K562 (cell line): ENCODE measurements around the gene GPX7. TPM values are rescaled to one million over a fixed set of nuclear protein-coding genes. Genes with fewer than 3 reads are reported as not detected.

Experiments
- ATAC-seq: fragments of 200-7000 bp; cut with Tn5 transposase; 3 replicates; pipeline ENCODE4 v1.9.1; 2020; ENCODE audit warnings: moderate library complexity
- BruUV-seq: library from RNA; stranded (reverse); fragments of 400-500 nt; replicated peaks from 2 replicates; lab custom pipeline; 2021; lab: Mats Ljungman, UMichigan
- CTCF ChIA-PET: fragments of 300-600 bp; formaldehyde crosslinking; extraction: SDS; loops from one replicate; lab custom pipeline; 2021; ENCODE audit warnings: low intra/inter-chr PET ratio; lab: Yijun Ruan, JAX
- POLR2A ChIA-PET: fragments of 300-600, 350-650 bp; sonication (Branson Sonifier 250); formaldehyde crosslinking; extraction: SDS; loops from one replicate; lab custom pipeline; 2021; ENCODE audit warnings: antibody characterized with exemption, inconsistent platforms; lab: Yijun Ruan, JAX
- DNase-seq, 4 experiments: peaks; one replicate each; pipeline versions ENCODE4 v3.0.0 to v3.0.0-alpha.2; 2011 to 2018; ENCODE audit warnings: low spot score in 3 of 4, mixed read lengths in 3 of 4; ENCODE audit errors: extremely low read depth in 1 of 4
- FAIRE-seq: peaks from 2 replicates; lab custom pipeline; 2011; peaks lifted over from hg19 to GRCh38; lab: Jason Lieb, UNC
- H2AFZ ChIP-seq: 2 replicates; pipeline ENCODE4 v1.6.0; 2011; ENCODE audit warnings: low read depth, low read length, control low read depth, inconsistent platforms
- H3K27ac ChIP-seq: fragments of 200-600 bp; 3 replicates; pipeline ENCODE4 v1.8.0; 2011; ENCODE audit warnings: low read depth, mild to moderate bottlenecking, control low read depth, inconsistent platforms, low read length, moderate library complexity, mixed read lengths; ENCODE audit errors: extremely low read depth
- H3K27me3 ChIP-seq, 2 experiments: fragments of 300-600 bp in 1 of 2; 2 replicates in 1 of 2; 3 replicates in 1 of 2; pipeline versions ENCODE4 v1.6.0 to v1.8.0; 2011; ENCODE audit warnings: inconsistent platforms in 2 of 2, low read length in 2 of 2, mild to moderate bottlenecking in 1 of 2, mixed read lengths in 1 of 2, moderate library complexity in 1 of 2; ENCODE audit not compliant: control insufficient read depth in 2 of 2, insufficient read depth in 2 of 2
- H3K36me3 ChIP-seq: fragments of 300-600 bp; 3 replicates; pipeline ENCODE4 v1.8.0; 2011; ENCODE audit warnings: mild to moderate bottlenecking, low read length, inconsistent platforms; ENCODE audit not compliant: control insufficient read depth, insufficient read depth
- H3K4me1 ChIP-seq, 2 experiments: fragments of 200-600 bp in 1 of 2; replicated peaks in 1 of 2; 2 replicates in 1 of 2; 3 replicates in 1 of 2; pipeline versions ENCODE4 v1.5.1 to v1.8.0; 2011; ENCODE audit warnings: inconsistent platforms in 2 of 2, low read length in 2 of 2, mild to moderate bottlenecking in 1 of 2, mixed read lengths in 1 of 2, moderate library complexity in 1 of 2; ENCODE audit not compliant: control insufficient read depth in 2 of 2, insufficient read depth in 2 of 2
- H3K4me2 ChIP-seq: 2 replicates; pipeline ENCODE4 v1.6.1; 2011; ENCODE audit warnings: low read length, control low read depth, inconsistent platforms, mixed read lengths; ENCODE audit not compliant: insufficient read depth
- H3K4me3 ChIP-seq: fragments of 200-600 bp; sonication (generic), shearing (Covaris generic); 2 replicates; pipeline ENCODE4 v1.5.1; 2016; ENCODE audit warnings: control low read depth, inconsistent platforms
- H3K79me2 ChIP-seq: fragments of 200-600 bp; 3 replicates; pipeline ENCODE4 v1.8.0; 2011; ENCODE audit warnings: low read length, inconsistent platforms; ENCODE audit not compliant: control insufficient read depth, insufficient read depth
- H3K9ac ChIP-seq, 2 experiments: 2 replicates each; pipeline versions ENCODE4 v1.6.0 to v1.6.1; 2011; ENCODE audit warnings: low read depth in 2 of 2, low read length in 2 of 2, control low read depth in 1 of 2, inconsistent platforms in 1 of 2, mild to moderate bottlenecking in 1 of 2, mixed read lengths in 1 of 2; ENCODE audit not compliant: insufficient read depth in 1 of 2
- H3K9me1 ChIP-seq: one replicate; pipeline ENCODE4 v1.6.0; 2011; ENCODE audit warnings: inconsistent platforms, mild to moderate bottlenecking, low read length, moderate library complexity; ENCODE audit not compliant: control insufficient read depth, insufficient read depth
- H3K9me3 ChIP-seq: replicated peaks from 2 replicates; pipeline ENCODE4 v1.5.1; 2011; ENCODE audit warnings: low read depth, low read length, inconsistent platforms; ENCODE audit not compliant: control insufficient read depth, insufficient read depth
- H4K20me1 ChIP-seq: replicated peaks from 2 replicates; pipeline ENCODE4 v1.6.1; 2011; ENCODE audit warnings: low read length, inconsistent platforms, mixed read lengths; ENCODE audit not compliant: control insufficient read depth, insufficient read depth
- ATF2 ChIP-seq: sonication (generic); formaldehyde crosslinking; IDR thresholded peaks from 2 replicates; pipeline ENCODE4 v1.8.1; 2022; ENCODE audit warnings: missing genetic modification reagents
- CBFB ChIP-seq: sonication (generic); formaldehyde crosslinking; IDR thresholded peaks from 2 replicates; pipeline ENCODE4 v1.4.0; 2020; ENCODE audit warnings: mild to moderate bottlenecking, missing genetic modification reagents
- CEBPG ChIP-seq, 3 experiments: fragments of 200-800 bp in 1 of 3; sonication (Bioruptor generic) in 1 of 3; sonication (generic) in 1 of 3; formaldehyde crosslinking in 1 of 3; IDR thresholded peaks in 2 of 3; conservative IDR thresholded peaks in 1 of 3; 2 replicates each; pipeline versions ENCODE4 v1.6.1 to v1.8.0; 2016 to 2022; ENCODE audit warnings: missing compliant biosample characterization in 2 of 3, missing genetic modification characterization in 2 of 3, mild to moderate bottlenecking in 1 of 3, missing genetic modification reagents in 1 of 3
- ELF4 ChIP-seq: fragments of 450-650 bp; formaldehyde crosslinking; IDR thresholded peaks from 2 replicates; pipeline ENCODE4 v1.4.0; 2022; ENCODE audit warnings: missing genetic modification characterization
- GTF3C2 ChIP-seq: IDR thresholded peaks from 3 replicates; pipeline ENCODE4 v1.6.1; 2011; ENCODE audit warnings: borderline replicate concordance, mild to moderate bottlenecking, moderate library complexity; ENCODE audit not compliant: insufficient read length; ENCODE audit errors: extremely low read depth
- KLF13 ChIP-seq: fragments of 450-650 bp; IDR thresholded peaks from 2 replicates; pipeline ENCODE4 v1.6.1; 2016; ENCODE audit warnings: missing genetic modification characterization, low read depth, mild to moderate bottlenecking, missing compliant biosample characterization, moderate library complexity, borderline replicate concordance
- PHB ChIP-seq: fragments of 250-450 bp; sonication (Bioruptor Pico); IDR thresholded peaks from 2 replicates; pipeline ENCODE4 v1.5.0; 2021
- POLR2H ChIP-seq: IDR thresholded peaks from 2 replicates; pipeline ENCODE4 v1.6.1; 2016; ENCODE audit warnings: missing genetic modification characterization, low read depth, mild to moderate bottlenecking, control low read depth, missing compliant biosample characterization, moderate library complexity
- PRDM10 ChIP-seq: fragments of 450-650 bp; IDR thresholded peaks from 2 replicates; pipeline ENCODE4 v1.6.1; 2018; ENCODE audit not compliant: partially characterized antibody
- RBM39 ChIP-seq: fragments of 200-400 bp; formaldehyde crosslinking; optimal IDR thresholded peaks from 2 replicates; pipeline ENCODE3; 2018; ENCODE audit warnings: low read depth, low read length
- RFX5 ChIP-seq: IDR thresholded peaks from 2 replicates; pipeline ENCODE4 v1.6.1; 2011; ENCODE audit warnings: low read depth, mild to moderate bottlenecking, improper control_type of control experiment, low read length
- WGBS: fragments of 100-300 bp; shearing (Covaris generic); methylation state at CpG from one replicate; pipeline ENCODE4 v1.1.6; 2016; ENCODE audit warnings: low coverage, mixed read lengths; ENCODE audit not compliant: insufficient coverage; ENCODE audit errors: missing lambda C conversion rate; 5-methylcytosine and 5-hydroxymethylcytosine counted together
- in situ Hi-C: fragments of 300-500 bp; cut with MboI; formaldehyde crosslinking; loops from 4 replicates; pipeline ENCODE4 v1.15.0; 2018; ENCODE audit warnings: inconsistent platforms, mixed read lengths
- intact Hi-C: fragments of 100-400 bp; cut with micrococcal nuclease; formaldehyde crosslinking; loops from 2 replicates; pipeline ENCODE4 v1.14.2; 2022
- polyA plus RNA-seq, 8 experiments: library from polyadenylated mRNA; depleted of rRNA in 4 of 8; stranded (reverse) in 5 of 8; unstranded in 3 of 8; fragments of >200 nt; fragmentation: Nextera tagmentation in 2 of 8; fragmentation: Illumina TruSeq in 1 of 8; extraction: Ambion mirVana in 2 of 8; extraction: Trizol in 1 of 8; gene quantifications; 2 replicates each; pipeline versions ENCODE4 v1.2.1 to v1.2.3, GENCODE V29; 2011 to 2014; ENCODE audit warnings: inconsistent platforms in 1 of 8, missing spikeins in 1 of 8
- total RNA-seq, 7 experiments: library from RNA; depleted of rRNA in 6 of 7; stranded (reverse); fragments of >200 nt in 6 of 7; fragmentation: Illumina TruSeq in 2 of 7; extraction: Trizol in 2 of 7; gene quantifications; 2 replicates each; pipeline versions ENCODE4 v1.2.1 to v1.2.3, GENCODE V29; 2011 to 2021; ENCODE audit warnings: low replicate concordance in 1 of 7
- TF ChIP-seq, protein P1 (sequence below): fragments of 450-650 bp; IDR thresholded peaks from 2 replicates; pipeline ENCODE4 v1.6.1; 2016

Gene GPX7
- total and polyA plus RNA-seq, 9 of the 15 experiments (the other 6 are each of a cell fraction or from before 2014, with no cell fraction given) = 0.08 TPM; not detected in 8

DNA sequence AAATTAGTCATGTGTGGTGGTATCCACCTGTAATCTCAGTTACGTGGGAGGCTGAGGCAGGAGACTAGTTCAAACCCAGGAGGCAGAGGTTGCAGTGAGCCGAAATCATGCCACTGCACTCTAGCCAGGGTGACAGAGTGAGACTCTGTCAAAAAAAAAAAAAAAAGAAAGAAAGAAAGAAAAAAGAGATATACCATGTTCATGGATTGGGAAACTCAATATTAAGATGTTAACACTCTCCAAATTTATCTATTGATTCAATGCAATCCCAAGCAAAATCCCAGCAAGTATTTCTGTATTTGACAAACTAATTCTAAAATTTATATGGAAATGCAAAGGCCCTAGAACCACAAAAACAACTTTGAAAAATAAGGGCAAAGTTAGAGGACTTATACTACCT, 19.8 kb downstream of the GPX7 start:
- Histone ChIP-seq H3K9ac (no peak overlapping the region), H3K4me1 (no peaks in the 10 kb centered on the region; a peak in 2 of 5 replicates), H2AFZ (no peak overlapping the region), H3K36me3 (no peaks in the 10 kb centered on the region), H3K9me3 (peaks cover 2% of the 10 kb centered on the region; the same call in 1 of the 2 replicates), H3K27me3 (no peaks in the 10 kb centered on the region), H3K4me2 (no peak overlapping the region), H3K9me1 (no peaks in the 10 kb centered on the region), H3K79me2 (no peaks in the 10 kb centered on the region), H4K20me1 (no peaks in the 10 kb centered on the region), H3K27ac (no peak overlapping the region), H3K4me3 (no peak overlapping the region)
- DNase-seq (no peak), FAIRE-seq (no peak), ATAC-seq (no peak)
- POLR2A ChIA-PET = interaction anchor here (1.5 kb wide), 1 partner anchor 16 kb away, joined by 5 read pairs; no protein-coding TSS in a partner anchor
- in situ Hi-C loops = no loop called here
- 52% methylated on average over 2 of the region's 2 CpGs for WGBS
- CTCF ChIA-PET = interaction anchor here (0.7 kb wide), 1 partner anchor 168 kb away, joined by 7 read pairs; no protein-coding TSS in a partner anchor
- no TSS peak for BruUV-seq
- intact Hi-C loops = no loop called here
- no peak for TF ChIP-seq ELF4 (CRISPR knock-in tag)
- no peak for TF ChIP-seq POLR2H (tag)
- no peak for TF ChIP-seq CEBPG (CRISPR knock-in tag; IDR thresholded peaks at IDR 0.05)
- no peak for TF ChIP-seq CEBPG (tag; conservative IDR thresholded peaks at IDR 0.05 in 1 of 2, IDR thresholded peaks at IDR 0.05 in 1 of 2)
- no peak for TF ChIP-seq ATF2 (CRISPR knock-in tag)
- TF ChIP-seq KLF13 (tag) = no peak
- TF ChIP-seq RBM39 = no peak
- TF ChIP-seq PRDM10 = no peak
- TF ChIP-seq RFX5 = no peak
- TF ChIP-seq, protein P1, sequence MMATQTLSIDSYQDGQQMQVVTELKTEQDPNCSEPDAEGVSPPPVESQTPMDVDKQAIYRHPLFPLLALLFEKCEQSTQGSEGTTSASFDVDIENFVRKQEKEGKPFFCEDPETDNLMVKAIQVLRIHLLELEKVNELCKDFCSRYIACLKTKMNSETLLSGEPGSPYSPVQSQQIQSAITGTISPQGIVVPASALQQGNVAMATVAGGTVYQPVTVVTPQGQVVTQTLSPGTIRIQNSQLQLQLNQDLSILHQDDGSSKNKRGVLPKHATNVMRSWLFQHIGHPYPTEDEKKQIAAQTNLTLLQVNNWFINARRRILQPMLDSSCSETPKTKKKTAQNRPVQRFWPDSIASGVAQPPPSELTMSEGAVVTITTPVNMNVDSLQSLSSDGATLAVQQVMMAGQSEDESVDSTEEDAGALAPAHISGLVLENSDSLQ = no peak
- TF ChIP-seq GTF3C2 = no peak
- no peak for TF ChIP-seq PHB (CRISPR knock-in tag)
- TF ChIP-seq CBFB = no peak
